Measurements from ENCODE around the gene C10orf105. TPM values are rescaled to one million over a fixed set of nuclear protein-coding genes. Genes with fewer than 3 reads are reported as not detected.

Gene C10orf105
- total RNA-seq, 1 donor from 2014 or later = not detected

GRCh38 chr10:71667387-71667752 is 52.2 kb downstream of the C10orf105 start:
- TF ChIP-seq, protein P1, sequence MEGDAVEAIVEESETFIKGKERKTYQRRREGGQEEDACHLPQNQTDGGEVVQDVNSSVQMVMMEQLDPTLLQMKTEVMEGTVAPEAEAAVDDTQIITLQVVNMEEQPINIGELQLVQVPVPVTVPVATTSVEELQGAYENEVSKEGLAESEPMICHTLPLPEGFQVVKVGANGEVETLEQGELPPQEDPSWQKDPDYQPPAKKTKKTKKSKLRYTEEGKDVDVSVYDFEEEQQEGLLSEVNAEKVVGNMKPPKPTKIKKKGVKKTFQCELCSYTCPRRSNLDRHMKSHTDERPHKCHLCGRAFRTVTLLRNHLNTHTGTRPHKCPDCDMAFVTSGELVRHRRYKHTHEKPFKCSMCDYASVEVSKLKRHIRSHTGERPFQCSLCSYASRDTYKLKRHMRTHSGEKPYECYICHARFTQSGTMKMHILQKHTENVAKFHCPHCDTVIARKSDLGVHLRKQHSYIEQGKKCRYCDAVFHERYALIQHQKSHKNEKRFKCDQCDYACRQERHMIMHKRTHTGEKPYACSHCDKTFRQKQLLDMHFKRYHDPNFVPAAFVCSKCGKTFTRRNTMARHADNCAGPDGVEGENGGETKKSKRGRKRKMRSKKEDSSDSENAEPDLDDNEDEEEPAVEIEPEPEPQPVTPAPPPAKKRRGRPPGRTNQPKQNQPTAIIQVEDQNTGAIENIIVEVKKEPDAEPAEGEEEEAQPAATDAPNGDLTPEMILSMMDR (IDR thresholded peaks at IDR 0.05) = no peak
- no peaks in the 10 kb centered on the region for H3K36me3 Mint-ChIP-seq (ENCODE audit: low read depth)
- DNase-seq (ENCODE audit: low spot score) = no peak
- no peak overlapping the region for H3K4me3 Mint-ChIP-seq (ENCODE audit: unreplicated experiment)
- no peaks in the 10 kb centered on the region for H3K4me1 Mint-ChIP-seq (ENCODE audit: low read depth)
- H3K9me3 Mint-ChIP-seq (ENCODE audit: low read depth) = no peaks in the 10 kb centered on the region
- peaks cover 46% of the 10 kb centered on the region for H3K27me3 Mint-ChIP-seq (ENCODE audit: low read depth)
- no peak overlapping the region for H3K27ac Mint-ChIP-seq (ENCODE audit: unreplicated experiment)

DNA sequence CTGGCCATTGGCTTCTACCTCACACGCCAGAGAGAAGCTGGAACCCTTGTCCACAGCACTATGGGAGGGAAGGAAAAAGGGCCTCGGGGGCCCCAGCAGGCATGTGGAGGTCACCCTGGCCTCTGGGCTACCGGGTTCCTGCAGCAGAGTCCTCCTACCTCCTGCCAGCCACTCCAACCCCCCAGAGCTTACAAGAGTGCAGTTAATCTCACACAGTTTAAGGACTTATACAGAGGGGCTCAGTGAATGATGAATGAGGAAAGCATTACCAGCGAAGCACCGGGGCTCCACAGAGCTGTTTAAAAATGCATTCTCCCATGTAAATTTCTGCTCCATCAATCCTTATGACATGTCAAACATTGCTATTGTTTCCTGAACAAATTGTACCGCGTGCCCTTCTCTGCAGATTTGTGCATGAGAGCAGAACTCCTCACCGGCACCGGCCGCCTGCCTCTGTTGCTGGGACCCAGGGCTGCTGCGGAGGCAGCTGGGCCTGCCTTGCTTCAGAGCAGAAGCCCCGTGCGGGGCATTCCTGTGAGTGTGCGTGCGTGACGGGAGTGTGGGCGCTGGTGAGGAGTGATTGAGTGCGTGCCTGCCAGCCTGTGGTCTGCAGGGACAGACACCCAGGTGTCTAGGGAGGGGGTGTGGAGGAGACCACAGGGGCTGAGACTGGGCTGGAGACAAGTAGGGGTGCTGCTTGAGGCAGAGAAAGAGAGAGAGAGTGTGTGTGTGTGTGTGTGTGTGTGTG is 52.8 kb downstream of the C10orf105 start:
- peaks cover 50% of the 10 kb centered on the region for H3K27me3 Mint-ChIP-seq (ENCODE audit: low read depth)
- H3K9me3 Mint-ChIP-seq (ENCODE audit: low read depth) = no peaks in the 10 kb centered on the region
- TF ChIP-seq, protein P1 (IDR thresholded peaks at IDR 0.05) = no peak
- DNase-seq (ENCODE audit: low spot score) = no peak
- H3K27ac Mint-ChIP-seq (ENCODE audit: unreplicated experiment) = no peak overlapping the region
- H3K36me3 Mint-ChIP-seq (ENCODE audit: low read depth) = no peaks in the 10 kb centered on the region
- no peaks in the 10 kb centered on the region for H3K4me1 Mint-ChIP-seq (ENCODE audit: low read depth)
- no peak overlapping the region for H3K4me3 Mint-ChIP-seq (ENCODE audit: unreplicated experiment)

DNA sequence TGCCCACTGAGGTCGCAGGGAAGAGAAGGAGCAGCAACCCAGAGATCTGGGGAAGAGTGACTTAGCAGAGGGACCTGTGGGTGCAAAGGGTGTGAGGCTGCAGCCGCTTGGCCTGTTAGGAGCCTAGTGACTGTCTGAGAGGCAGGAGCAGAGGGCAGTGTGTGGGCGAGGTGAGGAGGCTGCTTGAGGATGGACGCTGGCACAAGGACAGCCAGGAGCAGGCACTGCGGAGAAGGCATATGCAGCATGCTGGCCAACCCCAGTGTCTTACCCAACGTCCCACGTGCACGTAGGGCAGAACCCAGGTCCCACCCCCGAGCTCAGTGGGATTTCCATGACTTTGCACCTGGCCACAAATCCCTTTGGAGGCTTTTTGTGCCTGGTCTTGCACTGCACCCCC is 54.1 kb downstream of the C10orf105 start:
- no peak overlapping the region for H3K4me3 Mint-ChIP-seq (ENCODE audit: unreplicated experiment)
- DNase-seq (ENCODE audit: low spot score) = no peak
- H3K27me3 Mint-ChIP-seq (ENCODE audit: low read depth) = peaks cover 57% of the 10 kb centered on the region
- no peaks in the 10 kb centered on the region for H3K36me3 Mint-ChIP-seq (ENCODE audit: low read depth)
- H3K27ac Mint-ChIP-seq (ENCODE audit: unreplicated experiment) = no peak overlapping the region
- TF ChIP-seq, protein P1 (IDR thresholded peaks at IDR 0.05) = no peak
- no peaks in the 10 kb centered on the region for H3K4me1 Mint-ChIP-seq (ENCODE audit: low read depth)
- H3K9me3 Mint-ChIP-seq (ENCODE audit: low read depth) = no peaks in the 10 kb centered on the region

- Mint-ChIP-seq H3K27me3 (ENCODE audit: low read depth) (peaks cover 63% of the 10 kb centered on the region), H3K4me3 (ENCODE audit: unreplicated experiment) (no peak overlapping the region), H3K9me3 (ENCODE audit: low read depth) (no peaks in the 10 kb centered on the region), H3K4me1 (ENCODE audit: low read depth) (no peaks in the 10 kb centered on the region), H3K36me3 (ENCODE audit: low read depth) (no peaks in the 10 kb centered on the region), H3K27ac (ENCODE audit: unreplicated experiment) (no peak overlapping the region)
- no peak for DNase-seq (ENCODE audit: low spot score)
- TF ChIP-seq, protein P1 (IDR thresholded peaks at IDR 0.05) = no peak
Observed at GRCh38 chr10:71664585-71664984, 55.0 kb downstream of the C10orf105 start.

DNA sequence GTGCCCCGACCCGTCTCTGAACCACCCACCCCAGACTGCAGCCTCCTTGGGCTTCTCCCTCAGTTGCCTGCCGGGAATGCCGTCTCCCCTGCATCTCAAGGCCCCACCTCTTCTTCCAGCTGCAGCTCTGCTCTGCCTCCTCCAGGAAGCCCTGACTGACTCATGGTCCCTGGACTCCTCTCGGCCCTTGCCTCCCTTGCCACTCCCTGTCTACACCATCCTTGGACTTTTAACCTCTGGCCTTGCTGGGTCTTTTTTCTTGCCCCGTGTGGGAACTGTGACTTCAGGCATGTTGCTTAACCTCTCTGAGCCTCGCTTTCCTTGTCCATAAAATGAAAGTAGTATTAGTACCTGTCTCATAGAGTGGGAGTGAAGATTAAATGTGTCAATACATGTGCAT is 56.3 kb downstream of the C10orf105 start:
- no peaks in the 10 kb centered on the region for H3K9me3 Mint-ChIP-seq (ENCODE audit: low read depth)
- H3K27me3 Mint-ChIP-seq (ENCODE audit: low read depth) = peaks cover 70% of the 10 kb centered on the region
- DNase-seq (ENCODE audit: low spot score) = no peak
- TF ChIP-seq, protein P1 (IDR thresholded peaks at IDR 0.05) = no peak
- no peak overlapping the region for H3K27ac Mint-ChIP-seq (ENCODE audit: unreplicated experiment)
- no peak overlapping the region for H3K4me3 Mint-ChIP-seq (ENCODE audit: unreplicated experiment)
- no peaks in the 10 kb centered on the region for H3K4me1 Mint-ChIP-seq (ENCODE audit: low read depth)
- no peaks in the 10 kb centered on the region for H3K36me3 Mint-ChIP-seq (ENCODE audit: low read depth)
